ENCODE measurements around the gene KCNMA1.

DNA sequence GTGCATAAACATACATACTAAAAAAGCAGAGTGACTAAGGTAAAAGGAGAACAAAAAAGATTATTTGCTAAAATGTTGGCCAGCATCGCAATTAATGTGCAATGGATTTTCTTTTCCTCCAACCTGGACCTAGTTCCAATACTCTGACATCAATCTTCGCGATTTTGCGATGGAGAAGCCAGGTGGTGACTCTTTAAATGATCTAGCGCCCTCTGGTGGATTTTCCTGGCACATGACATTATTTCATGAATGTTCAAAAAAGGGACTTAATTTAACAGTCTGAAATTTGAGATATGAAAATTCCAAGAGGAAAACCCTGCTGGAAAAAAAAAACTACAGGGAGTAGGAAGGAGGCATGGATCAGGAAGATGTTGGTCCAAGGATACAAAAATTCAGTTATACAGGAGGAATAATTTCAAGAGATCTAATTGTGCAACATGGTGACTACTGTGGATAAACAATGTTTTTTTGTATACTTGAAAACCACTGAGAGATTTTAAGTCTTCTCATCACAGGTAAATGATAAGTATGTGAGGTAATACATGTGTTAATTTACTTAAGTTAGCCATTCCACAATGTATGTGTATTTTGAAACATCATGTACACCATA lies 4.3 kb upstream of the KCNMA1 start:
- TF ChIP-seq, protein P1, sequence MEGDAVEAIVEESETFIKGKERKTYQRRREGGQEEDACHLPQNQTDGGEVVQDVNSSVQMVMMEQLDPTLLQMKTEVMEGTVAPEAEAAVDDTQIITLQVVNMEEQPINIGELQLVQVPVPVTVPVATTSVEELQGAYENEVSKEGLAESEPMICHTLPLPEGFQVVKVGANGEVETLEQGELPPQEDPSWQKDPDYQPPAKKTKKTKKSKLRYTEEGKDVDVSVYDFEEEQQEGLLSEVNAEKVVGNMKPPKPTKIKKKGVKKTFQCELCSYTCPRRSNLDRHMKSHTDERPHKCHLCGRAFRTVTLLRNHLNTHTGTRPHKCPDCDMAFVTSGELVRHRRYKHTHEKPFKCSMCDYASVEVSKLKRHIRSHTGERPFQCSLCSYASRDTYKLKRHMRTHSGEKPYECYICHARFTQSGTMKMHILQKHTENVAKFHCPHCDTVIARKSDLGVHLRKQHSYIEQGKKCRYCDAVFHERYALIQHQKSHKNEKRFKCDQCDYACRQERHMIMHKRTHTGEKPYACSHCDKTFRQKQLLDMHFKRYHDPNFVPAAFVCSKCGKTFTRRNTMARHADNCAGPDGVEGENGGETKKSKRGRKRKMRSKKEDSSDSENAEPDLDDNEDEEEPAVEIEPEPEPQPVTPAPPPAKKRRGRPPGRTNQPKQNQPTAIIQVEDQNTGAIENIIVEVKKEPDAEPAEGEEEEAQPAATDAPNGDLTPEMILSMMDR (IDR thresholded peaks at IDR 0.05 in 2 of 3, conservative IDR thresholded peaks at IDR 0.05 in 1 of 3; ENCODE audit: insufficient read depth in 2 of 3, low read depth in 1 of 3, low read length in 3 of 3), result peak; percentile 84 to 97 (median 85)
- TF ChIP-seq, protein P2, sequence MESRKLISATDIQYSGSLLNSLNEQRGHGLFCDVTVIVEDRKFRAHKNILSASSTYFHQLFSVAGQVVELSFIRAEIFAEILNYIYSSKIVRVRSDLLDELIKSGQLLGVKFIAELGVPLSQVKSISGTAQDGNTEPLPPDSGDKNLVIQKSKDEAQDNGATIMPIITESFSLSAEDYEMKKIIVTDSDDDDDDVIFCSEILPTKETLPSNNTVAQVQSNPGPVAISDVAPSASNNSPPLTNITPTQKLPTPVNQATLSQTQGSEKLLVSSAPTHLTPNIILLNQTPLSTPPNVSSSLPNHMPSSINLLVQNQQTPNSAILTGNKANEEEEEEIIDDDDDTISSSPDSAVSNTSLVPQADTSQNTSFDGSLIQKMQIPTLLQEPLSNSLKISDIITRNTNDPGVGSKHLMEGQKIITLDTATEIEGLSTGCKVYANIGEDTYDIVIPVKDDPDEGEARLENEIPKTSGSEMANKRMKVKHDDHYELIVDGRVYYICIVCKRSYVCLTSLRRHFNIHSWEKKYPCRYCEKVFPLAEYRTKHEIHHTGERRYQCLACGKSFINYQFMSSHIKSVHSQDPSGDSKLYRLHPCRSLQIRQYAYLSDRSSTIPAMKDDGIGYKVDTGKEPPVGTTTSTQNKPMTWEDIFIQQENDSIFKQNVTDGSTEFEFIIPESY (CRISPR knock-in tag; IDR thresholded peaks at IDR 0.05), result no peak
- TF ChIP-seq ARID1B (IDR thresholded peaks at IDR 0.05), result no peak
- TF ChIP-seq, protein P3, sequence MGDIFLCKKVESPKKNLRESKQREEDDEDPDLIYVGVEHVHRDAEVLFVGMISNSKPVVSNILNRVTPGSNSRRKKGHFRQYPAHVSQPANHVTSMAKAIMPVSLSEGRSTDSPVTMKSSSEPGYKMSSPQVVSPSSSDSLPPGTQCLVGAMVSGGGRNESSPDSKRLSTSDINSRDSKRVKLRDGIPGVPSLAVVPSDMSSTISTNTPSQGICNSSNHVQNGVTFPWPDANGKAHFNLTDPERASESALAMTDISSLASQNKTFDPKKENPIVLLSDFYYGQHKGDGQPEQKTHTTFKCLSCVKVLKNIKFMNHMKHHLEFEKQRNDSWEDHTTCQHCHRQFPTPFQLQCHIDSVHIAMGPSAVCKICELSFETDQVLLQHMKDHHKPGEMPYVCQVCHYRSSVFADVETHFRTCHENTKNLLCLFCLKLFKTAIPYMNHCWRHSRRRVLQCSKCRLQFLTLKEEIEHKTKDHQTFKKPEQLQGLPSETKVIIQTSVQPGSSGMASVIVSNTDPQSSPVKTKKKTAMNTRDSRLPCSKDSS (IDR thresholded peaks at IDR 0.05; ENCODE audit: low read depth, partially characterized antibody), result no peak
